ENCODE data around the gene PPP2R5E. TPM values are rescaled to one million over a fixed set of nuclear protein-coding genes. Genes with fewer than 3 reads are reported as not detected.

PPP2R5E gene
- total RNA-seq, 4 donors from 2014 or later: 26.3 to 30.7 (median 30.2) TPM

- intact Hi-C loops (cut with DNase I): no loop called here
- 90% methylated on average over 2 of the region's 2 CpGs for WGBS
Observed at GRCh38 chr14:63393012-63393411, 150.2 kb downstream of the PPP2R5E start.

DNA sequence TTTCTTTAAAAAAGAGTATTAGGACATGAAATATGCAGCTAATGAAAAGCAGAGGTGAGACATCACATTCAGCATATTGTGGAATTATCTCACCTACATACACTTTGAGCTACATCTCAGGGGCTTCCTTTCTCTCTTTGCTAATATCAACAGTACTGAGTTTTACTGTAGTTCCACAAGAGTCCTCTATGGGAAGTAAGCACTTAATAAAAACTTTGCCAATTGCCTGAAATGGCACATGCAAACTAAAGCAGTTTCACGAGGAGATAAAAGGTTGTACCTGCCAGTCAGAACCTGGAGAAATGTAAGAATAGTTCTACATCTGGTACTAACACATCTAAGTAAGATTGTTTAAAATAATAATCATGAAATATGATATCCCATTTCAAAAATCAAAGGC lies 150.9 kb downstream of the PPP2R5E start:
- no peak for DNase-seq (ENCODE audit: extremely low spot score)
- H3K4me1 ChIP-seq: no peaks in the 10 kb centered on the region
- peaks cover 17 to 57% (median 40%) of the 10 kb centered on the region in 4 donors for H3K36me3 ChIP-seq
- no peak for TF ChIP-seq EP300 (IDR thresholded peaks at IDR 0.05)
- 24% methylated on average over 1 of the region's 1 CpG for WGBS
- intact Hi-C loops (cut with DNase I): no loop called here
- no peak overlapping the region for H3K4me3 ChIP-seq
- no peaks in the 10 kb centered on the region for H3K27me3 ChIP-seq
- no peak overlapping the region for H3K27ac ChIP-seq (replicated peaks in 1 of 4)
- no peaks in the 10 kb centered on the region for H3K9me3 ChIP-seq

More at GRCh38 chr14:63393012-63393411, 150.2 kb downstream of the PPP2R5E start:
- Histone ChIP-seq H3K36me3 (peaks cover 17 to 52% (median 33%) of the 10 kb centered on the region in 4 donors), H3K27me3 (no peaks in the 10 kb centered on the region), H3K4me1 (no peaks in the 10 kb centered on the region), H3K27ac (replicated peaks in 1 of 4) (no peak overlapping the region), H3K4me3 (no peak overlapping the region), H3K9me3 (no peaks in the 10 kb centered on the region)
- DNase-seq (ENCODE audit: extremely low spot score): no peak
- TF ChIP-seq EP300 (IDR thresholded peaks at IDR 0.05) (no peak), POLR2A (IDR thresholded peaks at IDR 0.05; ENCODE audit: low read depth) (no peak), POLR2AphosphoS5 (IDR thresholded peaks at IDR 0.05) (no peak), CTCF (IDR thresholded peaks at IDR 0.05) (no peak)

DNA sequence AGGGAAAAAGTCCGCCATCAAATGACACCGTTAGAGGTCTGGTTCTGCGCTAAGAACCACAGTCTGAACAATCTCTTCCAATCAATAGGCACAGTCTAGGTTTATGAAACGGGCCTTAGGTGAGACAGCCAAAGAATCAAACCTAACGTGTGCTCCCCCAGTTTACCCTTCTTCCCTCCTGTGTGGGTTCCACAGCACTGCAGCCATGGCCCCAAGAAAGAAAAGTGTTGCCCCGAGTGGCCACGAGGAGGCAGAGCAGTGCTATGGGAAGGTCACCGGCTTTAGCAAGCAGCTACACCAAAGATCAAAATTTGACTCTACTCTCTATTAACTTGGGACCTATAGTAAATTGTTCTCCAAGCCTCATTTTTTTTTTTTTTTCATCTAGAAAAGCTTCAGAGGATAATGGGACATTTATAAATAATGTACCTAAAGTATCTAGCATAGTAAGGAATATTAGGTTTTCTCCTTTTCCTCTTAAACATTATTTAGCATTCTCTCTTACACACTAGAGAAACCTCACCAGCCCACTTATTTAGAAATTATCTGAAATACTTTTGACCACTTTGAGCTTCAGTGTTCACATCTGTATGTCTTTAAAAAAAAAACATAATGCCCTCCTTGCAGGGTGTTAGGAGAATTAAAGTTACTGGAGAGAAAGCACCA lies 154.3 kb downstream of the PPP2R5E start:
- Histone ChIP-seq H3K4me1 (no peaks in the 10 kb centered on the region), H3K9me3 (no peaks in the 10 kb centered on the region), H3K36me3 (peaks cover 17 to 75% (median 60%) of the 10 kb centered on the region in 4 donors), H3K27ac (replicated peaks in 1 of 4) (no peak overlapping the region), H3K4me3 (no peak overlapping the region), H3K27me3 (no peaks in the 10 kb centered on the region)
- intact Hi-C loops (cut with DNase I): loop anchor here (2.0 to 10.0 kb wide), 3 partner anchors 156 to 336 kb away; partner anchors contain the start of genes SGPP1 and WDR89
- no peak for DNase-seq (ENCODE audit: extremely low spot score)
- 46% methylated on average over 8 of the region's 8 CpGs for whole genome bisulfite sequencing
- TF ChIP-seq POLR2A (IDR thresholded peaks at IDR 0.05; ENCODE audit: low read depth) (no peak), POLR2AphosphoS5 (IDR thresholded peaks at IDR 0.05) (peak; percentile 42 to 50), EP300 (IDR thresholded peaks at IDR 0.05) (no peak), CTCF (IDR thresholded peaks at IDR 0.05) (peak; percentile 80 to 88 (median 86))

DNA sequence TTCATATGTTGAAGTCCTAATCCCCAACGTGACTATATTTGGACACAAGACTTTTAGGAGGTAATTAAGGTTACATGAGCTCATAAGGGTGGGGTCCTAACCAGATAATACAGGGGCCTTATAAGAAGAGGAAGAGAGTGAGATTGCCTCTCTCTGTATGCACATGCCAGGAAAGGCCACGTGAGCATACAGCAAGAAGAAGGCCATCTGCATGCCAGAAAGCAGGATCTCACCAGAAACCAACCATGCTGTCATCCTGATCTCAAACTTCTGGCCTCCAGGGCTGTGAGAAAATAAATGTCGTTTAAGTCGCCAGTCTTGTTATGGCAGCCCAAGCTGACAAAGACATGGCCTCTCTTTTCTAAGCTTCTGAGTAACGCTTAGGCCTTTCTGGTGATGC lies 155.5 kb downstream of the PPP2R5E start:
- H3K4me1 ChIP-seq: no peaks in the 10 kb centered on the region
- DNase-seq (ENCODE audit: extremely low spot score): no peak
- intact Hi-C loops (cut with DNase I): loop anchor here (2.0 to 10.0 kb wide), 3 partner anchors 157 to 337 kb away; partner anchors contain the start of genes SGPP1 and WDR89
- no peaks in the 10 kb centered on the region for H3K27me3 ChIP-seq
- H3K27ac ChIP-seq (replicated peaks in 1 of 4): no peak overlapping the region
- no peak overlapping the region for H3K4me3 ChIP-seq
- TF ChIP-seq EP300 (IDR thresholded peaks at IDR 0.05) (no peak), POLR2A (IDR thresholded peaks at IDR 0.05; ENCODE audit: low read depth) (no peak), POLR2AphosphoS5 (IDR thresholded peaks at IDR 0.05) (no peak), CTCF (IDR thresholded peaks at IDR 0.05) (no peak)
- peaks cover 8 to 83% (median 61%) of the 10 kb centered on the region in 4 donors for H3K36me3 ChIP-seq
- H3K9me3 ChIP-seq: no peaks in the 10 kb centered on the region
- 82% methylated on average over 5 of the region's 5 CpGs for WGBS

- peaks cover 8 to 89% (median 66%) of the 10 kb centered on the region in 4 donors for H3K36me3 ChIP-seq
- H3K4me3 ChIP-seq: no peak overlapping the region
Observed at GRCh38 chr14:63383776-63384367, 159.3 kb downstream of the PPP2R5E start.

More at GRCh38 chr14:63383776-63384367, 159.3 kb downstream of the PPP2R5E start:
- Histone ChIP-seq H3K9me3 (no peaks in the 10 kb centered on the region), H3K4me1 (no peaks in the 10 kb centered on the region), H3K27me3 (no peaks in the 10 kb centered on the region), H3K27ac (replicated peaks in 1 of 4) (no peak overlapping the region)
- TF ChIP-seq POLR2A (IDR thresholded peaks at IDR 0.05; ENCODE audit: low read depth) (no peak), EP300 (IDR thresholded peaks at IDR 0.05) (no peak), POLR2AphosphoS5 (IDR thresholded peaks at IDR 0.05) (no peak), CTCF (IDR thresholded peaks at IDR 0.05) (no peak)
- no peak for DNase-seq (ENCODE audit: extremely low spot score)
- WGBS: 71% methylated on average over 4 of the region's 4 CpGs
- intact Hi-C loops (cut with DNase I): loop anchor here (10.0 kb wide), 1 partner anchor 341 kb away; the partner anchor contains the start of gene SGPP1
